Measurements from ENCODE around the gene SMG7.

Gene SMG7

DNA sequence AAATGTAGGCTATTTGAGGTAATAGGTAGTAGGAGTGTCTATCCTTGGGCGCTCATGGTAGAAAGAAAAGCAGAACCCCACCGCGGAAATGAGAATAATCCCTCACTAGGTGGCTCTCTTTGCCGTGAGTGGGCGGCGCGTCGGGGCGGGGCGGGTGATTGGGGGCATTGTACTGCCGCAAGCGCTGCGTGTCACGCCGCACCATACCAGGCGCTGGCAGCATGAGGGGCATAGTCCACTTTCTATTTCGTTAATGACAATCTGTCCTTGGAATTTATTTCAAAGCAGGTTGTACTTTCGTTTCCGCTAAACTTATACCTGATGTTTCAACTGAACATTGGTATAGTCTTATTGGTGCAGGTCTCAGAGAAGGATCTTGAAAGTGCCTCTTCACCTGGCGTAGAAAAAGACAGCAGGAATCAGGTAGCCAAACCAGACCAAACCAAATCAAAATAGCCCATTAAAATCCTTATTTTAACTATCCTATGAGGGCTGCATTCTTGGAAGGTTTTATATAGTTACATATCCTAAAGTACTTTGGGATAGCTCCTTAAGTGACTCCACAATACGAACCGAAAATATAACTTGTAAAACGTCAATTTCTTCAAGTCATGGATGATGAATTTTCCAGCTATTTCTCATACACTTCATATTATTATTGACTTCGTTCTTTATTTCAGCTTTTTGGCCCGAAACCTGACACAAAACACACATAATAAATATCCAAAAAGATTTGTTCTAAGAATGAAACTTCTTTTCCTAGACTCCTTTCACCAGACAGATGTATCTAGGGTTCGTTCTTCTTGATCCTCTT, 1.9 kb upstream of the SMG7 start:
- in situ Hi-C loops (cut with MboI; ENCODE audit: low sequenced_read_pairs): no loop called here

DNA sequence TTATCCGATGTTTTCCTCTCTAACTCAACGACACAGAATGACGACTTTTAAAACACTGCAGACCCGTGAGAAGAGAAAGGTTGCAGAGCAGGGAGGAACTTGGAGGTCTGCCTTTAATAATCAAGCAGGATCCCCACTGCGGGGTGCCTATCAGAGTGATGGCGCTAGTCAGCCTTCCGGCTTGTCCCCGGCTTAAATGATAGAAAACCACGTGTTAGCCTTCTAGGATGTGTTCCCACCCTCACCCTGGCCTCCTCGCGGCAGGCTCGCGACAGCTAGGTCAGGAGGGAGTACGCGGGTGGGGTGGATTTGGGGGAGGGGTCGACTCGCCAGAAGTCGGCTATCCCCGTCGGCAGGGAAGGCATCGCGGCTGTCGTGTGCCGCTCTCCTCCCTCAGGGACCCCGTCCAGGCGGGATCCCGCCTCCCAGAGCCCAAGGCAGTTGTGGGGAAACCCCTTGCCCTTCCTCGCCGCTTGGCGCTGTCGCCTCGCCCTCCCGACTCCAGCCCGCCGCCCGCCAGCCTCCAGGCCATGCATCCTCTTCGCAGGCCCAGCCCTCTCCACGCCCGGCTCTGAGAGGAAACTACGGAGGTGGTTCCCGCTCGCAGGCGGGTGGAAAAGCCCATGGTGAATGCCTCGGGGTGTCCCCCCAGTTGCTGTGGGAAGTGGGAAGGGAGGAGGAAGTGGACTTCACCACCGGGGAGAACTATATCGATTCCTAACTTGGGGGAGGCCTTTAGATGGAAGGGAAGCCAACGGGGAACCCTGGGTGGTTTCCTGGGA, 1.1 kb upstream of the SMG7 start:
- in situ Hi-C loops (cut with MboI; ENCODE audit: low sequenced_read_pairs): no loop called here

GRCh38 chr1:183471743-183472487, 384 bp upstream of the SMG7 start:
- in situ Hi-C loops (cut with MboI; ENCODE audit: low sequenced_read_pairs): no loop called here

DNA sequence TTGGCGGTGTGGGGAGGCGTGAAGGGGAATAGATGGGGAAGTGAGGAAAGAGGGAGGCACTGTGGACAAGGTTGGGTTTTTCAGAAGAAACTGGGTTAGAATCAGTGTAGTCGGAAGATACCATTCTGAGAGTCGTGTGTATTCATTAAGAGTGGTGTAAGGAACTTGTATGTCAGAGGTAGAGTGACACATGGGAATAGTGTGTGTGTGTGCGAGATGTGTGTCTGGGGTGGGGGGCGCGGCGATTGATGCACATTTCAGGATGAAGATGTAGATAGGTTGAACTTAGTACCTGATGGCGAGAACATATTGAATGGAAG, 878 bp downstream of the SMG7 start:
- in situ Hi-C loops (cut with MboI; ENCODE audit: low sequenced_read_pairs): no loop called here

GRCh38 chr1:183476081-183476480, 3.8 kb downstream of the SMG7 start:
- in situ Hi-C loops (cut with MboI; ENCODE audit: low sequenced_read_pairs): no loop called here

- in situ Hi-C loops (cut with MboI; ENCODE audit: low sequenced_read_pairs): no loop called here
Observed at GRCh38 chr1:183477986-183478781, 5.9 kb downstream of the SMG7 start.

DNA sequence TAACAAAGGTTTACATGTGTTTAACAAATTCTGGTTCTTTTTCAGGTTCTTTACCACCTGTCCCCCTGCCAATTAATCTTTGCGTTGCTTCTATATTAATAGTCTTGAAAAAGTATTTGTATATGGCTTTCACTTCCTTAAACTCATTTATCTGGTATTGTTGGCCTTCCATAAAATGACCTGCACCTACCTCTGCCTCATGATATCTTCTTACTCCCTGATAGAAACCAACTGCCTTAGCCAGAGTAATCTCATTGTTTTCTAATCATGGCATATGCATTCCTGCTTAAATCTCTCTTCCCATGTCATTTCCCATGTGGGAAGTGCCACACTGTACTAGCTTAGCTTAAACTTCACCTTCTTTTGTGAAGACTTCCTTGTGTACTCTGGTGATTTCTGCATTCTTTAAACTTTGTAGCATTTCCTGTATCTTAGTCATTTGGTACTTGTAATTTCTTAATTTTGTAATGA, 8.7 kb downstream of the SMG7 start:
- in situ Hi-C loops (cut with MboI; ENCODE audit: low sequenced_read_pairs): no loop called here

- in situ Hi-C loops (cut with MboI; ENCODE audit: low sequenced_read_pairs): no loop called here
Observed at GRCh38 chr1:183483224-183483623, 10.9 kb downstream of the SMG7 start.

DNA sequence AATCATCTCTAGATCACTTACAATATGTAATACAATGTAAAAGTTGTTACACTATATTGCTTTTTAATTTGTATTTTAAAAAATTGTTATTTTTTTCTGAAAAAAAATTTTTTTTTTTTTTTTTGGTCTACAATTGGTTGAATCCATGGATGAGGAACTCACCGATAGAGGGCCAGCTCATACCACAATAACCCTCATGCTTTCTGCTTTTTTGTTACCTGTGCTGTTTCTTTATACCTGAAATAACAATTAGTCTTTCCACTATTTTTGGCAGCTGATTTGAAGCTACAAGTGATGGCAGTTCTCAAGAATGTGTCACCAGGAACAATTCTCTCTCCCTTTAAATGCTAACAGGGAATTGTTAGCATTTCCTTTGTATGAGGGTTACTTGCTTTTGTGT, 12.0 kb downstream of the SMG7 start:
- in situ Hi-C loops (cut with MboI; ENCODE audit: low sequenced_read_pairs): no loop called here

- in situ Hi-C loops (cut with MboI; ENCODE audit: low sequenced_read_pairs): no loop called here
Observed at GRCh38 chr1:183484851-183485250, 12.6 kb downstream of the SMG7 start.

DNA sequence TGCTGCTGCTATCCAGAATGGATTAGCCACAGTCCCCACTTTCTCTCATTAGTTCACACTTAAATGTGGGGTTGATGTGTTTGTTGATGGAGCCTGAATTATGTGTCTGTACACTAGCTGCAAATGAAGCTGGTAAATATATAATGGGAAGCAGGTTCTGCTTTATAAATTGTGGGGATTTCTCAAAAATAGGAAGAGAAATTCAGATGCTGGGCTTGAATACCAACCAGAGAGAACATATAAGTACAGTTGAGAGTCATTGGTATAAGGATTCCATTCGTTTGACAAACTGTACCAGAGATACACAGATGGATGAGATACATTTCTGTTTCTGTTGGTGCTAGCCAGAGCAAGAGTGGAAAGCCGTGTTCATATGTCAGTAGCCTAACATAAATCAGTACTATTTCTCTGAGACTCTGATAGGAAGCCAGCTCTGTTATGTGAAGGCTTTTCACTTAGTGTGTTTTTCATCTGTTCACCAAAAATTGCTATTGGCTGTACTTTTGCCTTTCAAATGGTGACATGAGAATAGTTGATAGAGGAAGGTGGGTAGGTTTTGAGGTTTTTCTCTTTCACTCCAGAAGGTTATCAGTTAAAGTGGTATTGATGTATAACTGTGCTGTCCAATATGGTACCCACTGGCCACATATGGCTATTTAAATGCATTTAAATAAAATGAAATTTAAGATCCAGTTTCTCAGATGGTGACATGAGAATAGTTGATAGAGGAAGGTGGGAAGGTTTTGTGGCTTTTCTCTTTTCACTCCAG, 15.6 kb downstream of the SMG7 start:
- in situ Hi-C loops (cut with MboI; ENCODE audit: low sequenced_read_pairs): no loop called here

GRCh38 chr1:183490932-183491331, 18.6 kb downstream of the SMG7 start:
- in situ Hi-C loops (cut with MboI; ENCODE audit: low sequenced_read_pairs): no loop called here

GRCh38 chr1:183493540-183494245, 21.4 kb downstream of the SMG7 start:
- in situ Hi-C loops (cut with MboI; ENCODE audit: low sequenced_read_pairs): no loop called here

- in situ Hi-C loops (cut with MboI; ENCODE audit: low sequenced_read_pairs): no loop called here
Observed at GRCh38 chr1:183495420-183495819, 23.1 kb downstream of the SMG7 start.

GRCh38 chr1:183497218-183497617, 24.9 kb downstream of the SMG7 start:
- in situ Hi-C loops (cut with MboI; ENCODE audit: low sequenced_read_pairs): no loop called here

DNA sequence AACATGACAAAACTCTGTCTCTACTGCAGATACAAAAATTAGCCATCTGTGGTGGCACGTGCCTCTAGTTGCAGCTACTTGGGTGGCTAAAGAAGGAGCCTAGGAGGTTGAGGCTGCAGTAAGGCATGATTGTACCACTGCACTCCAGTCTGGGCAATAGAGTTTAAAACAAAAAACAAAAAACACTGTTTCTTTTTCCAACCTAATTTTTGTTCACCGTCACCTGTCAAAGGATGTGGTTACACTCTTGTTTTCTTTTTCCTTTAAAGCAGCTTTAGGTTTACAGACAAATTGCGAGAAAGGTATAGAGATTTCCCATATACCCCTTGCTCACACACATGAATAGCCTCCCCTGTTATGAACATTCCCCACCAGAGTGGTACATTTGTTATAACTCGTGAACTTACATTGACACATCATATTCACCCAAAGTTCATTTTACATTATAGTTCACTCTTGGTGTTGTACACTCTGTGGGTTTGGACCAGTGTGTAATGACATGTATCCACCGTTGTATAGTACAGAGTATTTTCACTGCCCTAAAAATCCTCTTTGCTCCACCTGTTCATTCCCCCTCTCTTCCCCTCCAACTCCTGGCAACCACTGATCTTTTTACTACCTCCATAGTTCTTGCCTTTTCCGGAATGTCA, 26.2 kb downstream of the SMG7 start:
- in situ Hi-C loops (cut with MboI; ENCODE audit: low sequenced_read_pairs): no loop called here

DNA sequence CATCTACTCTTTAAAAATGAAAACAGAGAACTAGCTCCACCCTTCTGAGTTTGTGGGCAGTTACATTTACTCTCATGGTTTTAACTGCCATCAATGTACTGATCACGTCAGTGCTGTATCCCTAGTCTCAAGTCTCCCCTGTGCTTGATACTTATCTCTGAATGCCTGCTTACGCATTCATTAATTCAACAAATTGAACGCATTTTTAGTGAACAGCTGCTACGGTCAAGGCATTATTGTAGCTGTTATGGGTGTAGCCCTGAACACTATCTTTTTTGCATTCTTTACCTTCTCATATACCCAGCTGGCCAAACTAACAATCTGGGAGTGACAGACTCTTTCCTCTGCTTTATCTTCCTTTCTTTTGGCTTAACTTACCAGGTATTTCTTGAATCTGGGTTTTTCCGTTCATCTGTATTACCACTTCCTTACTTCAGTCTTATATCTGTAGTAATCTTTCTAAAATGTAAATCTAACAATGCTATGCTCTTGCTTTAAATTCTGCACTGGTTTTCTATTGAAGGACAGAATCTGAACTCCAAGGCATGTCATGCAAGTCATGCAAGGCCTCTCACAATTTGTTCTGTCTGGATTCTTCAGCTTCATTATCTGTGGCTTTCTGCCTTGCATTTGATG, 33.3 kb downstream of the SMG7 start:
- in situ Hi-C loops (cut with MboI; ENCODE audit: low sequenced_read_pairs): no loop called here

DNA sequence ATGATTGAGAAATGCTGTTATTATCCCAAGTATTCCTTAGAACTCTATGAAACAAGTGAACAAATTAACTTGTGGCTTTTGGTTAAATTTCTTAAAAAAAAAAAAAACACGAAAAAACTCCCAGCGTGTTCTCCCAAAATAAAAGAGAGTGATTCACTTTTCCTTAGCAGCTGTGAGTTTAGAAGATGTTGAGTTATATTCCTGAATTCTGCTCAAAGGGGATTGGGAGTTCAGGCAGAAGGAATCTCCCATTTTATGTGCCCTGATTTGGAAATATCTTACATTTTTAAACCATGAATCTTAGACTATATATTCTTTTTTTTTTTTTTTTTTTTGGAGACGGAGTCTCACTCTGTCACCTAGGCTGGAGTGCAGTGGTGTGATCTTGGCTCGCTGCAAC, 34.3 kb downstream of the SMG7 start:
- in situ Hi-C loops (cut with MboI; ENCODE audit: low sequenced_read_pairs): no loop called here

All from HL-60/S4 treated with retinoic acid at 250 ng/mL for 4 days and 3 days (cell line).